ENCODE data around the gene CCDC187. TPM values are rescaled to one million over a fixed set of nuclear protein-coding genes. Genes with fewer than 3 reads are reported as not detected.

The CCDC187 gene
- total and polyA plus RNA-seq, 2 of the 8 experiments (the other 6 are each of a cell fraction or from before 2014, with no cell fraction given) = 0.02 TPM; not detected in 1

DNA sequence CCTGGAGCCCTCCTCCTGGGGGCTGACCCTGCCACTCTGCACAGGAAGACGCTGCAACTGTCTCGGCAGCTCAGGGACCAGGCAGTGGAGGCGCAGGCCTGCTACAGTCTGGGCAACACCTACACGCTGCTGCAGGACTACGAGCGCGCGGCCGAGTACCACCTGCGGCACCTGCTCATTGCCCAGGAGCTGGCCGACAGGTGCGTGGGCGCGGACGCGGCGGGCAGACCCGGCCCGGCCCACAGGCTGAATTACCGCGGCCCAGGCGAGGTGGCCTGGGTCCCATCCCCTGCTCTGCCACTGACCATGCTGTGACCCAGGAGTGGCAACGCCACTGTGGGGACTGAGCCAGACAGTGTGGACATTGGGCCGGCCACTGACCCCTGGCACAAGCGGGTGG, 34.6 kb upstream of the CCDC187 start:
- no peak overlapping the region for H2BK5ac ChIP-seq (ENCODE audit: low read depth, low read length)
- H3K79me1 ChIP-seq (ENCODE audit: low read depth, low read length) = 0 out of 2 replicates have a peak, but pooled peaks cover 2% of the 10 kb centered on the region
- H3K9me3 ChIP-seq (ENCODE audit: insufficient read depth in 2 of 2, low read depth in 1 of 2, low read length in 1 of 2) = no peaks in the 10 kb centered on the region
- no peaks in the 10 kb centered on the region for H3K27me3 ChIP-seq (replicated peaks in 1 of 4; ENCODE audit: control insufficient read depth in 3 of 4, extremely low read depth in 1 of 4, insufficient read depth in 3 of 4, low read length in 3 of 4)
- no peak overlapping the region for H3K4me3 ChIP-seq (ENCODE audit: extremely low read depth in 1 of 4, insufficient read depth in 2 of 4, low read depth in 3 of 4, low read length in 4 of 4)
- POLR2A ChIA-PET (ENCODE audit: partially characterized antibody) = interaction anchor here (1.1 to 1.3 kb wide), 2 partner anchors 28 to 30 kb away, joined by 4 read pairs; no protein-coding TSS in a partner anchor
- H3K56ac ChIP-seq (replicated peaks; ENCODE audit: insufficient read length, low read depth, low read length) = no peak overlapping the region
- peaks cover 0 to 12% (median 7%) of the 10 kb centered on the region in 4 experiments; a peak in 6 of 7 replicates for H3K4me1 ChIP-seq (replicated peaks in 1 of 4; ENCODE audit: control insufficient read depth in 3 of 4, insufficient read depth in 4 of 4, low read length in 3 of 4)
- no peak overlapping the region for H2AFZ ChIP-seq (ENCODE audit: low read length)
- H3K18ac ChIP-seq (ENCODE audit: extremely low read depth, low read length) = no peak overlapping the region
- H2BK15ac ChIP-seq (ENCODE audit: low read length) = no peak overlapping the region
- H2BK120ac ChIP-seq (replicated peaks; ENCODE audit: low read depth, low read length) = no peak overlapping the region
- no peak overlapping the region for H4K8ac ChIP-seq (ENCODE audit: extremely low read depth, insufficient read depth, low read length)
- no peak overlapping the region for H2BK12ac ChIP-seq (ENCODE audit: low read depth, low read length)
- H3K27ac ChIP-seq (ENCODE audit: low read depth, low read length) = no peak overlapping the region
- H3K4ac ChIP-seq (replicated peaks; ENCODE audit: insufficient read length, low read depth, low read length) = no peak overlapping the region
- no peak for DNase-seq (ENCODE audit: low read depth in 1 of 2, low spot score in 2 of 2)
- H2AK5ac ChIP-seq (ENCODE audit: low read depth, low read length) = no peak overlapping the region
- FAIRE-seq = no peak
- H4K5ac ChIP-seq (ENCODE audit: insufficient read length, low read depth, low read length) = no peak overlapping the region
- H4K20me1 ChIP-seq (replicated peaks in 1 of 2; ENCODE audit: control insufficient read depth in 1 of 2, insufficient read depth in 2 of 2, low read length in 2 of 2) = peaks cover 0 to 1% of the 10 kb centered on the region in 2 experiments
- no peak overlapping the region for H3K23ac ChIP-seq (ENCODE audit: insufficient read length)
- no peak overlapping the region for H3K14ac ChIP-seq (ENCODE audit: insufficient read length)
- no peak overlapping the region for H3K4me2 ChIP-seq (ENCODE audit: insufficient read depth in 1 of 2, low read depth in 2 of 2, low read length in 2 of 2)
- H3K9ac ChIP-seq (replicated peaks in 1 of 4; ENCODE audit: extremely low read depth in 1 of 4, low read depth in 3 of 4, low read length in 3 of 4) = no peak overlapping the region
- WGBS, 2 experiments (ENCODE audit: extremely low coverage in 1 of 2, insufficient coverage in 1 of 2, insufficient read length in 1 of 2, insufficient replicate concordance in 2 of 2, low coverage in 1 of 2, low lambda C conversion rate in 2 of 2, missing lambda C conversion rate in 1 of 2) = 94% methylated on average over 25 of the region's 25 CpGs; no CpG with 5 or more reads in 1 of the 2 experiments
- CTCF ChIA-PET (ENCODE audit: partially characterized antibody) = interaction anchor here (1.0 to 3.0 kb wide), 7 partner anchors 11 to 86 kb away, joined by 3 to 8 read pairs (median 5); partner anchors contain the start of gene GPSM1
- H2BK20ac ChIP-seq (ENCODE audit: low read length) = no peak overlapping the region
- peaks cover 0 to 4% (median 0%) of the 10 kb centered on the region in 4 experiments; a peak in 2 of 8 replicates for H3K36me3 ChIP-seq (ENCODE audit: control insufficient read depth in 2 of 4, insufficient read depth in 4 of 4, low read length in 3 of 4)
- H3K23me2 ChIP-seq (ENCODE audit: low read depth, low read length) = no peaks in the 10 kb centered on the region; the same call in 1 of the 2 replicates
- no peak overlapping the region for H4K91ac ChIP-seq (replicated peaks; ENCODE audit: insufficient read length, low read length)
- H3K79me2 ChIP-seq (ENCODE audit: control insufficient read depth in 1 of 2, insufficient read depth in 2 of 2, low read length in 2 of 2) = no peaks in the 10 kb centered on the region
- TF ChIP-seq SP1 (IDR thresholded peaks at IDR 0.05; ENCODE audit: low read depth, low read length) = no peak
- TF ChIP-seq JUN (IDR thresholded peaks at IDR 0.05; ENCODE audit: low read depth, low read length) = no peak
- TF ChIP-seq CREB1 (IDR thresholded peaks at IDR 0.05) = no peak
- no peak for TF ChIP-seq RBBP5 (IDR thresholded peaks at IDR 0.05; ENCODE audit: borderline replicate concordance, low read depth, low read length)
- no peak for TF ChIP-seq GTF2F1 (IDR thresholded peaks at IDR 0.05; ENCODE audit: borderline replicate concordance, low read depth, low read length)
- no peak for TF ChIP-seq MAFK (IDR thresholded peaks at IDR 0.05; ENCODE audit: low read depth, low read length)
